Ectodermal cell (in vitro differentiated cells): Measurements from ENCODE around the gene ADAD1. TPM values are rescaled to one million over a fixed set of nuclear protein-coding genes. Genes with fewer than 3 reads are reported as not detected.

ENCODE experiments used
- H3K27ac ChIP-seq: 2 replicates; pipeline ENCODE4 v1.7.0; 2013; ENCODE audit warnings: mild to moderate bottlenecking, low read depth, low read length; ENCODE audit not compliant: insufficient read depth, poor library complexity, severe bottlenecking
- H3K27me3 ChIP-seq: 2 replicates; pipeline ENCODE4 v1.7.0; 2013; ENCODE audit warnings: mild to moderate bottlenecking, low read length; ENCODE audit not compliant: insufficient read depth, control insufficient read depth, poor library complexity, severe bottlenecking
- H3K36me3 ChIP-seq: one replicate; pipeline ENCODE4 v1.7.0; 2013; ENCODE audit warnings: low read length; ENCODE audit not compliant: control insufficient read depth, insufficient read depth
- H3K4me1 ChIP-seq: one replicate; pipeline ENCODE4 v1.7.0; 2013; ENCODE audit warnings: low read length; ENCODE audit not compliant: control insufficient read depth, insufficient read depth
- H3K4me3 ChIP-seq: 2 replicates; pipeline ENCODE4 v1.7.0; 2013; ENCODE audit warnings: low read depth, low read length, control low read depth; ENCODE audit not compliant: insufficient read depth
- H3K9me3 ChIP-seq: 2 replicates; pipeline ENCODE4 v1.7.0; 2013; ENCODE audit warnings: mild to moderate bottlenecking, low read length, moderate library complexity; ENCODE audit not compliant: control insufficient read depth
- WGBS, 2 experiments: methylation state at CpG; one replicate each; pipeline ENCODE4 v1.1.7; 2013; ENCODE audit warnings: missing lambda C conversion rate in 2 of 2; 5-methylcytosine and 5-hydroxymethylcytosine counted together
- polyA plus RNA-seq, 4 experiments: library from polyadenylated mRNA; stranded (reverse); fragments of 50-300 nt; gene quantifications; one replicate each; pipeline ENCODE4 v1.2.3, GENCODE V29; 2013

Gene ADAD1
- not detected for polyA plus RNA-seq (2013, experiment 1 of 4)
- polyA plus RNA-seq (2013, experiment 2 of 4): not detected
- not detected for polyA plus RNA-seq (2013, experiment 3 of 4)
- polyA plus RNA-seq (2013, experiment 4 of 4): not detected

DNA sequence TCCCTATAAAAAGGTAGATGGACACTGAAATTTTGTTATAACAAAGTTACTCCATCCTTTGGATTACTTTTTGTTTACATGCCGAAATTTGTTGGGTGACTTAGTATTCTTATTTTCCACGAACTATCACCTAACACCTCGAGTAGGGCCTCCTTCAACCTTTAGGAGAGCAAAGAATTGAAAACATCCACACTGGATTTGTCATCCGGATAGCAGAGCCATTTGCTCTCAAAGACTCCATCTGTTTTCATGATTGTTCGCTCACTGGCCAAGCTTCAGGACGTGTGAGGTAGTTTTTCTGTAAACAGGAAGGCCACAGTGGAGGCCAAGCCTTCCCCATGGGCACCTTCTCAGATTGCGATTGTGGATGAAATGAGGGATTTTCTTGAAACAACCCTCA, at the start of gene ADAD1:
Gene ADAD1 (plus strand): TSS at position 301 of the 400 bp plus-strand sequence. CDS start 1,059 bp downstream, outside the sequence.
- no peak within 1 kb of the TSS for H3K4me3 ChIP-seq
- no peak within 1 kb of the TSS for H3K27ac ChIP-seq
- H3K4me1 ChIP-seq: no peaks in the 10 kb centered on the region
- WGBS, 2 experiments: 90 to 93% methylated on average over 7 of the region's 7 CpGs
- H3K9me3 ChIP-seq: no peaks in the 10 kb centered on the region
- no peaks in the 10 kb centered on the region for H3K27me3 ChIP-seq
- no peaks in the 10 kb centered on the region for H3K36me3 ChIP-seq

DNA sequence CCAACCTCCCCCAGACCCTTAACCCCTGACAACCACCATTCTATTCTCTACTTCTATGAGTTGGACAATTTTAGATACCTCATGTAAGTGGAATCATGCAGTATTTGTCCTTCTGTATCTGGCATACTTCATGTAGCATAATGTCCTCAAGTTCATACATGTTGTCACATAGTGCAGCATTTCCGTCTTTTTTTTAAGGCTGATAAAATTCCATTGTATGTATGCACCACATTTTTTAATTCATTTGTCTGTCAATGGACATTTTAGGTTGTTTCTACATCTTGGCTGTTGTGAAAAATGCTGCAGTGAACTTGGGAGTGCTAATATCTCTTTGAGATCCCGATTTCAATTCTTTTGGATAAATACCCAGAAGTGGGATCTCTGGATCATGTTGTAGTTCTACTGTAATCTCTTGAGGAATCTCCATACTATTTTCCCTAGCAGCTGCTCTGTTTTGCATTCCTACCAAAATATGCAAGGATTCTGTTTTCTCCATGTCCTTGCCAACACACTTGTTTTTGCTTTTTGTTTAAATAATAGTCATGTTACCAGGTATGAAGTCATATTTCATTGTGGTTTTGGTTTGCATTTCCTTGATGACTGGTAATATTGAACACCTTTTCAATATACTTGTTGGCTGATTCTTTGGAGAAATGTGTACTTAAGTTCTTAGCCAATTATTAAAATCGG, 48.8 kb upstream of the ADAD1 start:
- WGBS, 2 experiments: 85 to 99% methylated on average over 1 to 3 of the region's 3 CpGs
- H3K9me3 ChIP-seq: no peaks in the 10 kb centered on the region
- H3K36me3 ChIP-seq: peaks cover 2% of the 10 kb centered on the region
- no peak overlapping the region for H3K4me3 ChIP-seq
- H3K27ac ChIP-seq: no peak overlapping the region
- no peaks in the 10 kb centered on the region for H3K4me1 ChIP-seq
- no peaks in the 10 kb centered on the region for H3K27me3 ChIP-seq

DNA sequence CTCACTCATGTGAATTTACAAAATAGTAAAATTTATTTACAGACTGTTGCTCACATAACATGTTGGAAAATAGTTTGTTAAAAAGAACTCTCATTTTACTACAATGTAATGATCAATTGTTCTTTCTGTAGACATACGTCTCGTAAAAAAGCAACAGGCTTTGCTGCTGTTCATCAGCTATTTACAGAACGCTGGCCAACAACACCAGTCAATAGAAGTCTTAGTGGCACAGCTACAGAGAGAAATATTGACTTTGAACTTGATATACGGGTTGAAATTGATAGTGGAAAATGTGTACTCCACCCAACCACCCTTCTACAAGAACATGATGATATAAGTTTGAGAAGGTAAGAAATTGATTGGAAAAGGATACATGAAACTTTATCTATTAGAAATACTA, 47.6 kb upstream of the ADAD1 start:
- Histone ChIP-seq H3K27me3 (no peaks in the 10 kb centered on the region), H3K9me3 (no peaks in the 10 kb centered on the region), H3K4me3 (no peak overlapping the region), H3K4me1 (no peaks in the 10 kb centered on the region), H3K27ac (no peak overlapping the region), H3K36me3 (peaks cover 4% of the 10 kb centered on the region)
- 95% methylated on average over 3 of the region's 4 CpGs for WGBS, 2 experiments

DNA sequence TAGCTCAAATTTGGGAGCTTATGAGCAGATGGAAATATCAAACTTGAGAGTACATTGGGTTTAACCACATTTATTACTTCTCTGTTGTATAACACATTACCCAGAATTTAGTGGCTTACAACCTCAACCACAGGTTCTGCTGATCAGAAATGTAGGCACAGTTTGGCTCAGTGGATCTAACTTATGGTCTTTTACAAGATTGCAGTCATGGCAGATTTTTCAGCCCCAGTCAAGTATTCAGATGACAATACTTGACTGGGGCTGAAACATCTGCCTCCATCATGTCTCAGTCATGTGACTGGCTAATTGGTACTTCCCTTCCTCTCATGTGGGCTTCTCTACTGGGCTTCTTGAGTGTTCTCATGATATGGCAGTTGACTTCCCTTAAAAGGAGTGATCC, 44.0 kb upstream of the ADAD1 start:
- no peak overlapping the region for H3K27ac ChIP-seq
- H3K27me3 ChIP-seq: no peaks in the 10 kb centered on the region
- no peaks in the 10 kb centered on the region for H3K4me1 ChIP-seq
- no peaks in the 10 kb centered on the region for H3K9me3 ChIP-seq
- peaks cover 4% of the 10 kb centered on the region for H3K36me3 ChIP-seq
- no peak overlapping the region for H3K4me3 ChIP-seq

DNA sequence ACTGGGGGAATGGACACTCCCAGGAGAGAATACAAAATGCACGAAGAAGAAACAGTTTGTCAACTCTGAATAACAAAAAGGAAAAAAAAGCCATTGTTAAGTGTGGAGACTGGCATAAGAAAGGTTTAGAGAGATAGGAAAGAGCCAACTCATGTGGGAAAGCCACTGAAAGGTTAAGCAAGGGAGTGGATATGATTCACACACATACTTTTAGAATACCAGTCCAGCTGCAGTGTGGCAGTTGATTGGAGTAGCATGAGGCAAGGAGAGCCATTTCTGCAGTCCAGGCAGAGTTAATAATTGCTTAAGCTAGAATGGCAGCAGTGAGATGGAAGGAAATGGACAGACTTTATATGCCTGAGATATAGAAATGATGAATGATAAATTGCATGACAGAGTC, 36.9 kb upstream of the ADAD1 start:
- H3K27me3 ChIP-seq: no peaks in the 10 kb centered on the region
- no peaks in the 10 kb centered on the region for H3K36me3 ChIP-seq
- no peaks in the 10 kb centered on the region for H3K9me3 ChIP-seq
- H3K4me3 ChIP-seq: no peak overlapping the region
- WGBS, 2 experiments: 60 to 72% methylated on average over 1 of the region's 1 CpG
- H3K4me1 ChIP-seq: no peaks in the 10 kb centered on the region
- H3K27ac ChIP-seq: no peak overlapping the region

DNA sequence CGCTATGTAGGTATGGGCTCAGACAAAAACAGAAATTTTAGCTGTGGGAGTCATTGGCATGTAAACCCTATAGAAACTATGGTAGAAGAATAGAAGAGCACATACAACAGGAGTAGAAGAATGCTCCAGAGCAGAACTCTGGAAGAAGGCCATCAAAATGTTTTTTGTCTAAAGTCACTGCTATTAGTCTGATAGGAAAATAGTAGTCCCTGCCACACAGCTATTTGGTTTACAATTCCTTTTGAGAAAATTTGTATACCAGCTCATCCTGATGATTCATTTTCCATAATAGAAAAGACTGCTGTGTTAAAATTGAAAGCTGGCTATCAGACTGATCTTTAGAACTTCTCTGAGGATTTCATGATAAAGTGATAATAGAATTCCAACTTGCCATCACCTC, 32.8 kb upstream of the ADAD1 start:
- H3K4me1 ChIP-seq: no peaks in the 10 kb centered on the region
- 88 to 92% methylated on average over 1 of the region's 1 CpG for WGBS, 2 experiments
- H3K27ac ChIP-seq: no peak overlapping the region
- no peaks in the 10 kb centered on the region for H3K9me3 ChIP-seq
- no peak overlapping the region for H3K4me3 ChIP-seq
- H3K36me3 ChIP-seq: peaks cover 15% of the 10 kb centered on the region
- no peaks in the 10 kb centered on the region for H3K27me3 ChIP-seq

DNA sequence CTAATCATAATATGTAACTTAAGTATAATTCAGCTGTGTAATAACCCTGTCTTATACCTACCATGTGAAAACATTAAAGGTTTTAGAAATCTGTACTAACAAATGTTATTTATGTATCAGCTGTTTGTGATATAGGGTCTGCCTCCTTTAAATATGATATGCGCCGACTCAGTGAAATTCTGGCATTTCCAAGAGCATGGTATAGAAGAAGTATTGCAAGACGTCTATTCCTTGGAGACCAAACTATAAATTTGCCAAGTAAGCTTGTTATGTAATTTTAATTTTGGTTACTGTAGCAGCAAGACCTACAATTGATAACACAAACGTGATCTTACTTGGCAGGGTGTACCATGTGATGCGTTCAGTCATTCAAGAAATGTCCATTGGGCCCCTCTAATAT, 32.3 kb upstream of the ADAD1 start:
- H3K9me3 ChIP-seq: no peaks in the 10 kb centered on the region
- H3K4me1 ChIP-seq: no peaks in the 10 kb centered on the region
- H3K4me3 ChIP-seq: no peak overlapping the region
- H3K27me3 ChIP-seq: no peaks in the 10 kb centered on the region
- peaks cover 15% of the 10 kb centered on the region for H3K36me3 ChIP-seq
- 91 to 95% methylated on average over 5 of the region's 5 CpGs for WGBS, 2 experiments
- H3K27ac ChIP-seq: no peak overlapping the region

DNA sequence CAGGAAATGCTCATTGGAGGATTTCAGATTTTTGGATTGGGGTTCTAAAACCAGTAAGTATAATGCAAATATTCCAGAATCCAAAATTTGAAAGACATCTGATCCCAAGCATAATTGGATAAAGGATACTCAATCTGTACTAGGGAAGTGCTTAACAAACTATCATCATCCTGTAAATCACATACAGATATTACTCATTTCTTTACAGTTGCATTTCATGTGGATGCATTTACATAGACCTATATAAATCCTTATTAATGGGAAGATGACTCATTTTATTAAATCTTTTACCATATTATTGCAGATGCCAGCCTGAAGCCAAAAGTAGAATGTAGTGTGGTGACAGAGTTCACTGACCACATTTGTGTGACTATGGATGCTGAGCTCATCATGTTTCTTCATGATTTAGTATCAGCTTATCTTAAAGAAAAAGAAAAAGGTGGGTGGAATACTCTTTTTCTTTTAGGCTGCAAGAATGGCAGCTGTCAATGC, 22.4 kb upstream of the ADAD1 start:
- Histone ChIP-seq H3K4me1 (no peaks in the 10 kb centered on the region), H3K36me3 (peaks cover 10% of the 10 kb centered on the region)

DNA sequence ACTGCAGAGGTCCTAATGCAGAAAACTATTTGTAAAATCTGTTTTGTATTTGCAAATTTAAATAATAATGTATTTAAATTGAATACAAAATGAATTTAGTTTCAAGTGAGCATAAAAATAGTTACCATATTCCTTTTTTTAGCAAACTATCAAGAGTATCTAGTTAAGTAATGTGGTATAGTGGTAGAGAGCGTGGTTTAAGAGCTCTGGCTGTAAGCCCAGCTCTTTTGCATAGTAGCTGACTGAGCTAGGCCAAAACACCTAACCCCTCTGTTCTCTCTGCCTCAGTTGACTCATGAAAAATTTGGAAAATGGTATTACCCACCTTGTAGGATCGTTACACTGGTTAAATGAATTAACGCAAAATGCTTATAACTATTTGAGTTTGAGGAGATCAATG, 18.1 kb upstream of the ADAD1 start:
- 95 to 100% methylated on average over 2 to 3 of the region's 3 CpGs for WGBS, 2 experiments

More for the DNA sequence above, 22.4 kb upstream of the ADAD1 start:
- Histone ChIP-seq H3K9me3 (no peaks in the 10 kb centered on the region), H3K27ac (no peak overlapping the region), H3K27me3 (no peaks in the 10 kb centered on the region), H3K4me3 (no peak overlapping the region)

DNA sequence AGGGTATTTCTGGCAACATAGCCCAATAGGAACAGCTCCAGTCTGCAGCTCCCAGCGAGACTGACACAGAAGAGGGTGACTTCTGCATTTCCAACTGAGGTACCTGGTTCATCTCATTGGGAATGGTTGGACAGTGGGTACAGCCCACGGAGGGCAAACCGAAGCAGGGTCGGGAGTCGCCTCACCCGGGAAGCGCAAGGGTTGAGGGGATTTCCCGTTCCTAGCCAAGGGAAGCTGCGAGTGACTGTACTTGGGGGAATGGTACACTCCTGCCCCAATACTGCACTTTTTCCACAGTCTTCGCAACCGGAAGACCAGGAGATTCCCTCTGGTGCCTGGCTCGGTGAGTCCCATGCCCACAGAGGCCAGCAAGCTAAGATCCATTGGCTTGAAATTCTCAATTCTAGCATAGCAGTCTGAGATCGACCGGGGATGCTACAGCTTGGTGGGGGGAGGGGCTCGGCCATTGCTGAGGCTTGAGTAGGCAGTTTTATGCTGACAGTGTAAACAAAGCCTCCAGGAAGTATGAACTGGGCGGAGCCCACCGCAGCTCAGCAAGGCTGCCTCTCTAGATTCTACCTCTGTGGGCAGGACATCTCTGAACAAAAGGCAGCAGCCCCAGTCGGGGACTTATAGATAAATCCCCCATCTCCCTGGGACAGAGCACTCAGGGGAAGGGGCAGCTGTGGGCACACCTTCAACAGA, 14.0 kb upstream of the ADAD1 start:
- no peak overlapping the region for H3K27ac ChIP-seq
- no peaks in the 10 kb centered on the region for H3K9me3 ChIP-seq
- H3K27me3 ChIP-seq: no peaks in the 10 kb centered on the region
- 91 to 93% methylated on average over 18 of the region's 18 CpGs for WGBS, 2 experiments
- no peak overlapping the region for H3K4me3 ChIP-seq
- H3K36me3 ChIP-seq: no peaks in the 10 kb centered on the region
- H3K4me1 ChIP-seq: no peaks in the 10 kb centered on the region

More for the DNA sequence above, 18.1 kb upstream of the ADAD1 start:
- H3K4me1 ChIP-seq: no peaks in the 10 kb centered on the region
- H3K36me3 ChIP-seq: peaks cover 3% of the 10 kb centered on the region
- no peaks in the 10 kb centered on the region for H3K9me3 ChIP-seq
- no peak overlapping the region for H3K27ac ChIP-seq
- no peaks in the 10 kb centered on the region for H3K27me3 ChIP-seq
- no peak overlapping the region for H3K4me3 ChIP-seq
